HUDEP-2 (cell line): Measurements from ENCODE around the gene AKIRIN2.
"Not testable (repeated sequence)": the region's sequence is repeated elsewhere in the genome, so short reads cannot be mapped to it uniquely, and the experiment has no call there.

Experiments
- DNase-seq, 76 experiments: peaks; one replicate each; lab custom pipeline; 2025; ENCODE audit not compliant: unreplicated experiment in 76 of 76; lab: John Stamatoyannopoulos, UW

The AKIRIN2 gene

DNA sequence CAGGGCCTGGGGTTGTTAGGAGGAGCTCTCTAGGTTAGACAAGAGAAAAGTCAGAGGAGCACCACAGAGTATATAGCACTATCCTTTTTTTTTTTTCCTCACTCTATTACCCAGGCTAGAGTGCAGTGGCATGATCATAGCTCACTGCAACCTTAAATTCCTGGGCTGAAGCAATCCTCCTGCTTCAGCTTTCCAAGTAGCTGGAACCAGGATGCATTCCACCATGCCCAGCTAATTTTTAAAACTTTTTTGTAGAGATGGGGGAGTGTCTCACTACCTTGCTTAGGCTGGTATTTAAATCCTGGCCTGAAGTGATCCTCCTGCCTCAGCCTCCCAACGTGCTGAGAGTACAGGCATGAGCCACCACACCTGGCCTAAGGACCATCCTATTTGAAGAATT lies 19.3 kb upstream of the AKIRIN2 start:
- DNase-seq, result no peak

DNA sequence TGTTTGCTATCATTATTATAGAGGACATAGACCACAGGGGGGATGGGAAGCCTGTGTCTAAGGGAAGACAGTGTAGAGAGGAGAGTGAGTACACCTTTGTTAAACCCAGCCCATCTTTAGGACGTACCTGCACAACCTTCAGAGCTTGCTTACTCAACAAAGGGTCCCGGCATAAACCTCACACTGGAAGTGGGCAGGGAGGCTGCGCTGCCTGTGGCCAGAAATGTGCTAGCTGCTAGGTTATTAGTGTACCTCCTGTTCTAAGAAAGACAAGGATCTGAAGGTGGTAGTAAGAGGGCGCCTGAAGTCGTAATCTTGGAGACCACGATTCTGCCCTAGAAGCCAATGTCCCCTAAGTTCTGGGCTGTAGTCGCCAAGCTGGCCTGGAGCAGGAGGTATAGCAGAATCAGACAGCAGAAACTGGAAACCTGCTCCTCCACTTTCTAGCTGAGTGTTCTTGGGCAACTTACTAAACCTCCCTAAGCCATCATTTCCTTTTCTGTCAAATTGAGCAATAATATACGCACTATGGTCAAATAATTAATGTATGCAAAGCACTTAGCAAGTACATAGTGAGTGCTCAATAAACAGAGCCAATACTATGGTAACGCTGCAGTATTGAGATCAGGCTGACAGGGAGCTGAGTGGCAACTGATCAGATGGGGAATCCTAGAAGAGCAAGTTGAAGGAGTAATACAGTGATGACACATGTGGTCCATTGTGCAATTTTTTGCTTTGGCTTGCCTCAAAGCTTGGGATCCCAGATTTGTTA lies 16.8 kb upstream of the AKIRIN2 start:
- no peak for DNase-seq

DNA sequence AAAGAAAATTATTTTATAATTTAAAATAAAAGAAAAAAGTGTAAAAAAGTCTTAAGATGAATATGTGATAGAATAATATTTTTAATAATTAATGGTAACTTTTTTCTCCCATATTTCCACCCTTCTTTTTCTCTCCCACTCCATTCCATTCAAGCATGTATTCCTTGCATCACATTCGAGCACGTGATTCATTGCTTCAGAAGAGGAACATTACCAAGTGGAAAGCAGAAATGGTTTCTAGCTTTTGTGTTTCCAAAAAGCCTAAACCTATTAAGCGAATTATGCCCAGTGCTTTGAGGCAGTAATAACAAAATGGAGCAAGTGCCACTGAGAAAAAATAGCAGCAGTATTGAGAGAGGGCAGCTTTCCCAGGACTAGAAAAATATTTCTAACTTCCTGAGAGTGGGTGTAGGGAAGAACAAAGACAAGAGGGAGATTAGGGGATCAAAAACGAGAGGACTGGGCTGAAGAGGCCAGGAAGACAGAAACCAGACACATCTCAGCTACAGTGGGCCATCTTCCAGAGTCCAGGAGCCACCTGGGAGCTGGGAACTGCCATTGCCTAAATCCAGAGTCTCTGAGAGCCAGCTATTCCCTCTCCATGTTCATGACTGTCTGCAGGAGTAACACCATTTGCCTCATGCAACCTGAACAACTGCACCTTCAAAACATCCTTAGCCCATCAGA lies 15.0 kb upstream of the AKIRIN2 start:
- no peak for DNase-seq

DNA sequence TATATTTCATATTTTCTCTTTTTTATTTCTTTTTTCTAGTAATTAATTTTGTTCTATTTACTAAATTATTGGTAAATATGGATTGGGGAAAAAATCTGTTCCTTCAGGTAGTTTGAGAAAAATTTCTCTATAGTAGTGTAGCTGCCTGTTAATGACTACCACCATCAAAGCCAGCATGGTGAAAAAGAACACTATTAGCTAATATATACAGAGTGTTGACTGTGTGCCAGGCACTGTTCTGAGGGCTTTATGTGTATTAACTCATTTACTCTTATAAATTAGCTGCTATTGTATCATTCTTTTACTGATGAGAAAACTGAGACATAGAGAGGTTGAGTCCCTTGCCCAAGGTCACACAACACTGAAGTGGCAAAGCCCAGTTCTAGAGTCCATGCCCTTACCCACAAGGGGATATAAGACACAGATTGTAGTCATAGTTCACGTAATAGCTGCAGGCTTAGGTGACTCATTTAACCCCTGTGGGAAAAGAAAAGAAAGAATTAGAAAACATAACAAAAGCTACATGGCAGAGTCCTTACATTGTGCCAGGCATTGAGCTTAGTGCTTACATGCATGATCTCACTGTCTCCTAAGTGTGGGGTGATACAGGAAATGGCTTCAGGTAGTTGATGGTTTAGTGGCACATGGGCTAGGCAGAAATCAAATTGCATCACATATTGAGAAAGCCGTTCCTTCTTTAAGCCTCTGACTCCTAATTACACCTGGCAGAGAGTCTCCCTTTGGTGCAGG lies 12.2 kb upstream of the AKIRIN2 start:
- DNase-seq, result no peak

DNA sequence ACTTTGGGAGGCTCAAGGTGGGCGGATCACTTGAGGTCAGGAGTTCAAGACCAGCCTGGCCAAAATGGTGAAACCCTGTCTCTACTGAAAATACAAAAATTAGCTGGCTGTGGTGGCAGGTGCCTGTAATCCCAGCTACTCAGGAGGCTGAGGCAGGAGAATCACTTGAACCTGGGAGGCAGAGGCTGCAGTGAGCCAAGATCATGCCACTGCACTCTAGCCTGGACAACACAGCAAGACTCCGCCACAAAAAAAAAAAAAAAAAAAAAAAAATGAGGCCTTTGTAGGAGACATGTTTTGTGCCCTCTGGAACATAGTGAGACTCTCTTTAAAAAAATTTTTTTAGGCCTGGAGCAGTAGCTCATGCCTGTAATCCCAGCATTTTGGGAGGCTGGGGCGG lies 10.7 kb upstream of the AKIRIN2 start:
- DNase-seq, result not testable (repeated sequence)

DNA sequence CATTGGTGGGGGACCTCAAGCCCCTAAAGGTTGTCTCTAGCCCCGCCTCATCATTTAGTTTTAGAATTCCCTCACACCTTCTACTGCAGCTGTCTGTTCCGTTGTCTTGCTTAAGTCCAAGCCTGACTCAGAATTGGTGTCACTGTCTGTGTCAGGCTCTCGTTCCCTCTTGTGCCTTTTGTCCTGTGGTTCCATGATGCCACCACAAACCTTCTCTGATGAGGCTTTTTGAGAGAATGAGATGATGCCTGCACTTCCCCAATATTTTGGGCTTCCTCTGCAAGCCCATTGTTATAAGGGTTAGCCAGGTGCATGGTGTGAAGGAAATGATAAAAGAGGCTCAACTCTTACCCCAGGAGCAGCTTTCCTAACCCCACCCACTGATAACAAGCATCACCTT lies 8.1 kb upstream of the AKIRIN2 start:
- DNase-seq, result no peak

DNA sequence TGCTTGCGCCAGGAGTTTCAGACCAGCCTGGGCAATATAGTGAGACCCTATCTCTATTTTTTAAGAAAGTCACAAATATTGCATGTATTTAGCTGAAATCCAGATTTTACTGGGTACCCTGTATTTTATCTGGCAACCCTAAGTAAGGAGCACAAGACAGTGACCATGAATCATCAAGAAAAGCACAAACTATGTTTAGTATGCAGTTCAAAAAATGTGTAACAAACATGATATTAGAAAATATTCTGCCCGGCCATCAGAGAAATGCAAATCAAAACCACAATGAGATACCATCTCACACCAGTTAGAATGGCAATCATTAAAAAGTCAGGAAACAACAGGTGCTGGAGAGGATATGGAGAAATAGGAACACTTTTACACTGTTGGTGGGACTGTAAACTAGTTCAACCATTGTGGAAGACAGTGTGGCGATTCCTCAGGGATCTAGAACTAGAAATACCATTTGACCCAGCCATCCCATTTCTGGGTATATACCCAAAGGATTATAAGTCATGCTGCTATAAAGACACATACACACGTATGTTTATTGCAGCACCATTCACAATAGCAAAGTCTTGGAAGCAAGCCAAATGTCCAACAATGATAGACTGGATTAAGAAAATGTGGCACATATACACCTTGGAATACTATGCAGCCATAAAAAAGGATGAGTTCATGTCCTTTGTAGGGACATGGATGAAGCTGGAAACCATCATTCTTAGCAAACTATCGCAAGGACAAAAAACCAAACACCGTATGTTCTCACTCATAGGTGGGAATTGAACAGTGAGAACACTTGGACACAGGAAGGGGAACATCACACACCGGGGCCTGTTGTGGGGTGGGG lies 6.8 kb upstream of the AKIRIN2 start:
- DNase-seq, result not testable (repeated sequence)

DNA sequence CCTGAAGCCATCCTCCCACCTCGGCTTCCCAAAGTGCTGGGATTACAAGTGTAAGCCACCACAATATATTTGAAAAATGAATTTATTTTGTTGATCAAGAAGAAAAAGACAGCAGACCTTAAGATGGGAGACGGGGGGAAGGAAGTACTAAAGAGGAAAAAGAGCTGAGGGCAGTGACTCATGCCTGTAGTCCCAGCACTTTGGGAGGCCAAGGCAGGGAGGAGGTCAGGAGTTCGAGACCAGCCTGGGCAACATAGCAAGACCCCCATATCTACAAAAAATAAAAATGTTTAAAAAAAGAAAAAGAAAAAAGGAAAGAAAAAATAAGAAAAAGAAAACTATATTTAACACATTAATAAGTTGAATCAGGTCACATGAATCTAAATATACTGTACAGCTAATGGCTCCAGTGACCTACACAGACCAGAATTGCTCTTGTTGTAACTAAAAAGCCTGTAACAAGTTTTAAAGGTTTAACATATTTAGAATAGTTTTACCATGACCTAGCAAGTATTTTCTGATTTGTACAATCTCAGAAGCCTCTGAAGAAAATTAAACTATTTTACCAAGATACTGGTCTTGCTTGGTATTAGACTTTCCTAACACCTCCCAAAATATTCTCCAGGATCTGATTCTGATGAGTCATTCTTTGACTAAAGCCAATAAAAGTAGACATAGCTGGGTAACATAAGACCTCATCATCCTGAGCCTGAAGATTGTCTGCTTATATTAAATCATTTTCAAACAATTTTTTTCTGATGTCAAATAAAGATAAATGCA lies 4.3 kb upstream of the AKIRIN2 start:
- DNase-seq, result no peak

DNA sequence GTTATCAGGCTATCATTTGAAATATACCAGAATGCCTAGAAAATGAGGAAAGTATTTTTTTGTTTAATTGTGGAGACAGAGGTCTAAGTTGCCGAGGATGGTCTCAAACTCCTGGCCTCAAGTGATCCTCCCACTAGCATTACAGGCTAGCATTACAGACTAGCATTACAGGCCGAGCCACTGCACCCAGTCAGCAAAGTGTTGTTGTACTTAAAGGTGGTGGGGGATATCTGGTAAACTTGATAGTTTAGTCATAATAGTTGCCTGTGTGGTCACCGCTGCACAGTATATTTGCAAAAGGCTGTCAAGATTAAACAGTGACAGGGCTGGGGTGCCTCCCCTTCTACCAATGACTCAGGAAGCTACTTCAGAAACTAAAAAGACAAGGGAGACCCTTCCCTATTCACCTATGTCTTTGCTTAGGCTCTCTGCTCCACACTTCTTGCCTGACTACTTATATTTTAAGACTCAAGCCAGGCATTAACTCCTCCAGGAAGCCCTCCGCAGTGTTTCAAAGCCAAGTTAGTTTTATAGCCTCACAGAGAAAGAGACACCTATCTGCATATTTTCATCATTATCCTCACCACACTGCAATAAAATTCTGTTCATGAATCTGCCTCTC lies 3.1 kb upstream of the AKIRIN2 start:
- no peak for DNase-seq

DNA sequence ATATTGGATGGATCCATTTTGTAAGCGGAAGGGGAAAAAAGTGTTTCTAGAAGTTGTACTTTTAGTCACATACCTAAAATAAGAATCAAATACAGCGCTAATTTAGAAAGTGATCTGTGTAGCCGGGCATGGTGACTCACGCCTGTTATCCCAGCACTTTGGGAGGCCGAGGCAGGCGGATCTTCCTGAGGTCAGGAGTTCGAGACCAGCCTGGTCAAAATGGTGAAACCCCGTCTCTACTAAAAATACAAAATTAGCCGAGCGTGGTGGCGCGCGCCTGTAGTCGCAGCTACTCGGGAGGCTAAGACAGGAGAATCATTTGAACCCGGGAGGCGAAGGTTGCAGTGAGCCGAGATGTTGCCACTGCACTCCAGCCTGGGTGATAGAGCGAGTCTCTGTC lies 1.0 kb upstream of the AKIRIN2 start:
- DNase-seq, result not testable (repeated sequence)

DNA sequence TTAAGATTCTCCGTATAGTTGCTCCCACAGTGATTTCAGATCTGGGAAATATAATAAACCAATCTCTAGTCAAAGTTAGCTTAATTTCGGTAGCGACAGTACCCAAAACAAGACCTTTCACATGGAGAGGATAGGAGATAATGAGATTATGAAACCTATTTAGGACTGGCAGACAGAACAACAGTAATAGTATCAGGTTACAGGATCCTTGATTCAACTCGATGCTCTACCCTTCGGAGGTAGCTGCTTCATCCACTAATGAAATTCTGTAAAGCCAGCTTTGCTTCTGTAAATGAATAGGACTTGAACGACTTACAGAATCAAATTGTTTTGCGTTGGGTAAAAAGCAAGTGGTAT lies 534 bp upstream of the AKIRIN2 start:
- DNase-seq, result peak in 1 of 76 experiments; percentile 60

DNA sequence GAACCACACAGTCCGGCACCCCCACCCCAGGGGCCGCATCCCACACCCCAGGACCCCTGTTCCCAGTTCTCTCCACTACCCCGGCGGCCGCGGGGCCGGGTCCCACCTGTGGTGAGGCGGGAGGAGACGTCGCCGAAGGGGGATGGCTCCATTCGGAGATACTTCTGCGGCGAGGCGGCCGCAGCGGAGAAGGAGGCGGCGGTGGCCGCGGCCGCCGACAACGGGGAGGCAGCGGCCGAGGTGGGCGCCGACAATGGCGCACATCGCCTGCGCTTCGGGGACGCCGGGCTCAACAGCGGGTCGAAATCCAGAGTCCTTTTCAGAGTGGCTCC lies 723 bp downstream of the AKIRIN2 start:
- DNase-seq, result peak in 6 of 76 experiments; percentile 4 to 81 (median 52)

DNA sequence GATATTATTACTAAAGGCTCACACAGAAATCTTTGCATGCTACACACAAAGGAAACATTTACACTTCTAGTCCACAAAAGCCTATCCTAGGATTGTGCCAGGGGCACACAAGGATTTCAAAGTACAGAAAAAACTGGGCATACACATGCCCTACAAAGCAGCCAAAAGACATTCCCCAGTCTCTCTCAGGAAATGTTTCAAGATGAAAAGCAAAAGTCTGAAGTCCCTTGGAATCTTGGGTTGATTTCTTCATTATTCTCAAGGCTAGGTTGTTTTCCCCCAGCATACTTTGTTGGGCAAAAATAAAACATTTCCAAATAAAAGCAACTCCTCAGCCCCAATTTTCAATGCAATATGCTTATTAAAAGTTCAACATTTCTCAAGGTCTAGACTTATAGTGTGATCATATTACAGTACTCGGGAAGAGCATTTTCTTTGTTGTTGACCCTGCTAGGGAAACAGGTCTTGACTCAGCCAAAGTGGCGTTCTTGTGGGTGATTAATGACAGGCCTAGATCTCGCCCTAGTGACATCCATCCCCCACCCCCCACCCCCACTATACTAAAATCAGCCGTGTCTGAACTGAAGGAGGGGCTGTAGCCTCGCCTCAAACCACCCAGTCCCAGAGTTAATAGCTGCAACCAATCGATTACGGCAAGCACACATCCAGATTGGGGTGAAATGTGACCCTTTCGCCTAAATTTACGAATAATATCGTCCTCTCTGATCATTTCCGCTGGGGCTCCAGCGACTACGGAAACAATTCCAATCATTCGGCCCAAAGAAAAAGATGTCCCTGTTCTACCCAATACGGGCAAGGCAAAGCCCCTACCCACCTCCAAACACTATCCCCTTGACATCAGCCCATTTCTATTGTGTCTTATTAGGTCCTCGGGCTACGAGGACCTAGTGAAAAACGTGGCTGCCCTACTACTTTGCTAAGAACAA lies 1.4 kb downstream of the AKIRIN2 start:
- DNase-seq, result peak in 65 of 76 experiments; percentile 17 to 82 (median 52)

DNA sequence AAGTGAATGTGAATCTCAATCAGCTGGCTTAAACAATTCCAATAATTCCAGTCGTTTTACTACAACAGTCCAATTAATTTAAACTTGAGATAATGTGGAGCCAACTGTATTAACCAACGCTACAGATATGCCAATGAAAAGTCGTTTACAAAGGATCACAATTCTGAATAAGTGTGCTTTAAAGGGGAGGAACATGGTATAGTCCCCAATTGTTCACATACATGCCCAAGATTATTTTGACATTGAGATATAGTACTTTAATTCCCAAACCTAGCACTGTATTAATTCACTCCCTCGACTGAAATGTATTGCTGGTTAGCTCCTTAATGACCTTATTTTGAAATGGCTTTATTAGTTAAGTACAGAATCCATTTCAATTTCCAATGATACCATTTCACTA lies 2.5 kb downstream of the AKIRIN2 start:
- DNase-seq, result no peak

DNA sequence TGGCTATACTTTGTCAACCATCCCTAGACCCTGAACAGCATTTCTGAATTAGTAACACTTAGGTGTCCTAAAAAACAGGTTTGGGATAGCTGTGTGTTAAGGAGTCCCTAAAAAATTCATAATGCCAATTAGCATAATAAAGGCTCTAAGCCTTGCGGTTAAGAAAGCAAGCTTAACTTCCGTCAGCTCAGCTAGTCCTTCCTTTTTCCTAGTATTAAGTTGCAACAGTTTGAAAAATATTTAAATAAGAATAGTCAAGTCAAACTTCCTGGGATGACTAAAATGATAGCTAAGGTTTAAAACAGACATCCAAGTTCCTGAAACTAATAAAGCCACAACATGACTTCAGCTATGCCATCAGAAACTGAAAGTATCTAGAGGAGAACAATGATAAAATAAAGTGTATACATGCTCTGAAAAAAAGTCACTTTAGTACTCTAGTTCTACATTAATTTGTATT lies 3.5 kb downstream of the AKIRIN2 start:
- no peak for DNase-seq

DNA sequence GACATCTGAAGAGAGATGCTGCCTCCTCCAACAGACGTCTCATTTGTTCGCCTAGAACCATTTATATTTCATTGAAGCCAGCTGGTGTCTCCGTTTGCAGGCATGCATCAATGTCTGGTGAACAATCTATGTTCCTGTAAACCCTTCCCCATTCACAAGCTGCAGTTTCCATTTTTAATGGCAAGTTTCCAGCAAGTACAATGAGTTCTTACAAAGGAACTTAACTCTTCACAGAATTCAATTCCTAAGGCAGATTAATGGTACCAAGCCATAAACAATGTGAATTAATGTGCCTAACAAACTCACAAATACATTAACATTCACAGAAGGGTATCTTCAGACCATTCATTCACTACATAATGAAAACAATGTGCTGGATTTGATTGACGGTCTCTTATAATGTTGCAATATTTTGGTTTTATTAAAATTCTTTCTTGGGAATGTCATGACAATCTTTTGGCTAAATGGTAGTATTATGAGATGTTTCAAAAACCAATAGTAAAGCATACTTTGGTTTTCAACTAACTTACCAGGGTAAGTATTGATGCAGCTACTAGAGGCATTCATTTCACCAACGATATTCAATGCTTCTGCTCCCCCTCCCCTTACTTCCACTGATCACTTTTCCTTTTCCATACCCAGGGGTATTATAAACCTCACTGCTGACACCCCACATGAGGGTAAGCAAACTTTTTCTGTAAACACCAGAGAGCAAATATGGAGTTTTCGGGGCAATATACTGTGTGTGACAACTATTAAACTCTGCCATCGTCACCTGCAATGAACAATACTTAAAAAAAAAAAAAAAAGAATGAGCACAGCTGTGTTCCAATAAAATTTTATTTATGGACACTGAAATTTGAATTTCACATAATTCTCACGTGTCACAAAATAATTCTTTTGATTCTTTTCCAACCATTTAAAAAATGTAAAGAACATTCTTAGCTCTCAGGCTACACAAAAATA lies 4.2 kb downstream of the AKIRIN2 start:
- peak in 10 of 76 experiments; percentile 11 to 48 (median 18) for DNase-seq

DNA sequence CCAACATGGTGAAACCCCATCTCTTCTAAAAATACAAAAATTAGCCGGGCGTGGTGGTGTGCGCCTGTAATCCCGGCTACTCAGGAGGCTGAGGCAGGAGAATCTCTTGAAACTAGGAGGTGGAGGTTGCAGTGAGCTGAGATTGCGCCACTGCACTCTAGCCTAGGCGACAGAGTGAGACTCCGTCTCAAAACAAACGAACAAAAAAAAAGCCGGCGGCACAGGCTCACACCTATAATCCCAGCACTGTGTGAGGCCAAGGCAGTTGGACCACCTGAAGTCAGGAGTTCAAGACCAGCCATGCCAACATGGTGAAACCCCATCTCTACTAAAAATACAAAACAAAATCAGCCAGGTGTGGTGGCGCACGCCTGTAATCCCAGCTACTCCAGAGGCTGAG lies 5.2 kb downstream of the AKIRIN2 start:
- DNase-seq, result not testable (repeated sequence)
